G401 (cell line): ENCODE measurements around the gene NRN1L. TPM values are rescaled to one million over a fixed set of nuclear protein-coding genes. Genes with fewer than 3 reads are reported as not detected.
"Not testable (repeated sequence)": the region's sequence is repeated elsewhere in the genome, so short reads cannot be mapped to it uniquely, and the experiment has no call there.

ENCODE experiments used
- DNase-seq: peaks from one replicate; pipeline ENCODE4 v3.0.0-alpha.2; 2015; ENCODE audit warnings: low spot score
- in situ Hi-C: cut with HindIII; loops from 2 replicates; pipeline ENCODE4 v1.10.0; 2016; ENCODE audit warnings: low sequenced_read_pairs, mixed read lengths
- total RNA-seq: library from RNA; depleted of rRNA; stranded (reverse); fragments of >200 nt; shearing (Covaris generic); gene quantifications from 2 replicates; pipeline ENCODE4 v1.2.3, GENCODE V29; 2014

The NRN1L gene
- total RNA-seq, 1 experiment from 2014 or later = not detected

DNA sequence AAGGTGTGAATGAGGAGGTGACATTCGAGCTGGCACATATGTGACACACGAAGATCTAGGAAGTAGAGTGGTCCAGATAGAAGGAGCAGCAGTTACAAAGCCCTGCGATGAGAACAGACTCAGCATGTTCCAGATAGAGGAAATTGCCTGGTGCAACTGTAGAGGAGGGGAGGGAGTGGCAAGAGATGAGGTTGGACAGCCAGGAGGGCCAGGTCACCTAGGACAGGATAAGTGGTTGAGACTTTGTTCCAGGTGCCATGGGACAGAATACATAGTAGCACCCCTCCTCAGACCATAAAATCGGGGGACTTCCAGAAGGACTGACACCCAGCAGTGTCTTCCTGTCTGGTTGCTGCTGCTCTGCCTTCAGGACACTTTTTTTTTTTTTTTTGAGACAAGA is 26.2 kb upstream of the NRN1L start:
- DNase-seq = no peak
- in situ Hi-C loops = no loop called here

DNA sequence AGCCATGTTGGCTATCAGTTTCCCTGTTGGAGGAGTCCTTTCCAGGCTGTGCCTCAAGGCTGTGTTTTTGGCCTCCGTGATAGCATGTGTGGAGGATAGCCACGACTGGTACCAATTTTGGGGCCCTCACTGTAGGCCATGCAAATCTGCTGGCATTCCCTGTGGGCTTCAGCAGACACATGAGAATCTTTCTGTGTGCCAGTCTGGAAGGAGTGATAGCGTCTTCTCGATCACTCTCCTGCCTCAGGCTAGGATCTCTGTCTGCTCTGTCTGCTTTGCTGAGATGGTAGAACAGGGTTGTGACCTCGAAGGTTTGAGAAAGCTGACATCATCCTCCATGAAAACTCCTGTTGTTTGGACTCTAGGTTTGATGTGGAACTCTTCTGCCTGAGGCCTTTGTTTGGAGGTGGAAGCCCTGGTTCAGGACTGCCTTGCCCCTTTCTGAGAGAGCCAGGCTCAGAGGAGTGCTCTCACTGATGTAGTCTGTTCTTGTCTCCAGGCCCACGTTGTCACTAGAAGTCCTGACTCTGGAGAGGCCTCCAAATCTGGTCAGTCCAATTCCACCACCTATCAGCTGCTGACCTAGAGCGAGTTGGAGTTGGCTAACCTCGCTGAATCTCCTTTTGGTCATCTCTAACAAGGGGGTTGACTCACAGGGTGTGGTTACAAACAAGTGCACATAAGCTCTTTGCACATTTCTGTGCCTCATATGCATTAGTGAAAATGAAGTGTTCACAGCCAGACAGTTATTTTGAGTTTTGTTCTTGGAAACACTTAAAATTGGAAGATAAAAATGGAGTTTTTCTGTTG is 23.9 kb upstream of the NRN1L start:
- in situ Hi-C loops = no loop called here
- DNase-seq = no peak

DNA sequence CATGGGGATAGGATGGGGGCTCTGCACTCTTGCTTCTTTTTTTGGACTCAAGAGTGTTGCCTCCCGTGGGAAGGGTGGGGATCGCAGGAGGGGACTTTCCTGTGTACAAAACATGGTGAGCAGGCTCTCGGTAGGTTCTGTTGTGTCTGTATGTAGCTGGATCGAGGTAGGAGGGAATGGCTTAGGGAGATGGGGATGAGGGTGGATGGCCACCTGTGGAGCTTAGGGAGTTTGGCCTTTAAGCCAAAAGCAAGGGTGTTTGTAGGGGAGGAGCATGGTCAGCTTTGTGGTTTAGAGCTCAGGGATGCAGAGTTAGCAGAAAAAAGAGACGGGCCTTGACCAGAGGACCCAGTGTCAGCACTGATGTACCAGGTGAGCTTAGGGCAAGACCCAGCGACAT is 22.8 kb upstream of the NRN1L start:
- in situ Hi-C loops = no loop called here
- no peak for DNase-seq

DNA sequence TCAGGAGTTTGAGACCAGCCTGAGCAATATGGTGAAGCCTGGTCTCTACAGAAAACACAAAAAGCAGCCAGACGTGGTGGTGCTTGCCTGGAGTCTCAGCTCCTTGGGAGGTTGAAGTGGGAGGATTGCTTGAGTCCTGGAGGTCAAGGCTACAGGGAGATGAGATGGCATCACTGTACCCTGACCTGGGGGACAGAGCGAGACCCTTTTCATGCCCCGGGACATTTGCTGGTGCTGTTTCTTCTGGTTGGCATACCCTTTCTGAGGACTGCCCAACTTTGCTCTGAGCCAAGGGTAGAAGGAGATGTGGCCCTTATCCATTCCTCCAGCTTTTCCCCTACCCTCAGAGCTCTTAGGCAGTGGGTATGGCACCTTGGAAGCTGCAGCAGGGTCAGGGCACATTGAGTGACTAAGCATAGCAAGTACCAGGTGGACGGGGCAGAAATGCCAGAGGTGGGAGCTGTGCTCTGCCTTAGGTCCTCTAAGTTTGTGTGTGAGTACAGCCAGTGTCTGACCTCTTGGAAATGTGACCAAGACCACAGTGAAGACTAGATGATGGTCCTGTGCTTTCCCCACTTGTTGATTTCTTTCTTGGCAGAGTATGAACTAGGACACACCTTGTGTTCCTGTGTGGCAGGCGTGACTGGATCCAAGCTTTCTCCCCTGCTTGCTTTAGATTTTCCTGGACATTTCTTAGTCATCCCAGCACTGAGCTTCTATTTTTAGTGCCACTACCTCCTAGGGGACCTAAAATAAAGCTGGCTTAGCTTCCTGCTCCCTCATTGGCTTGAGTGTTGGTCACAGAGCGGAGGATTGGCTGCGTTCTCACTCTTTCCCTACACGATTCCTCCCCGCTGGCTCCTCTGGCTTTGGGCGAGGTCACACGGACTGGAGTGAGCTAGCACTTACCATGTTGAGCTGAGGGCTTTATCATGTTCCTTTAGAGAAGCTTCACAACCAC is 21.8 kb upstream of the NRN1L start:
- DNase-seq = peak; percentile 97
- in situ Hi-C loops = no loop called here

DNA sequence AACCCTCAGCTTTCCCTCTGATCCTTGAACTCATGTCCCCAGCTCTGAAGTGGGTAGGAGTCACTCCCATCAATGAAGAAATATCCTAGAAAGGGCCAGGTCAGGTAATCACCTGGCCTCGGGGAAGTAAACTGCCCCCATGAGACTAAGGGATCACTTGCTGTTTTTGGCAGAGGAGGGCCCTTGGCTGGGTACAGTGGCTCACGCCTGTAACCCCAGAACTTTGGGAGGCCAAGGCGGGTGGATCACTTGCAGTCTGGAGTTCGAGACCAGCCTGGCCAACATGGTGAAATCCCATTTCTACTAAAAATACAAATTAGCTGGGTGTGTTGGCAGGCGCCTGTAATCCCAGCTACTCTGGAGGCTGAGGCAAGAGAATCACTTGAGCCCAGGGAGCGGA is 20.6 kb upstream of the NRN1L start:
- in situ Hi-C loops, DNase-seq: not testable (repeated sequence)

DNA sequence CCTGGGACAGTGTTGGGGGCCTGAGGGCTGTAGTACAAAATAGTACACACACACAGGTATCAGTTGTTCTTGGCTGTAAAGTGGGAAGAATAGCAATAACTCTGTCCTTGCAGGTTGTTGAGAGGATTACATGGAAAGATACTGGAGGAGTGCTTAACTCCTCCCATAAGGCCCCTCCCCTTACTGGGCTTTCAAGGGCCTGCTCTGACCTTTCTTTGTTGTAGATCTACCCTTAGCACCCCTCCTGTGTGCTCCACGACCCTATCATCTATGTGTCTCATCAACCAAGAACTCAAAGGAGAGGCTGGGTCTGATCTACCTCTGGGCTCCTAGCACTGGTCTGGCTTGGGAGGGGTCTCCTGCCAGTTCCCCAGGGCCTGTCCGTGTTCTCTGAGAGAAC is 20.1 kb upstream of the NRN1L start:
- in situ Hi-C loops = no loop called here
- DNase-seq = no peak

DNA sequence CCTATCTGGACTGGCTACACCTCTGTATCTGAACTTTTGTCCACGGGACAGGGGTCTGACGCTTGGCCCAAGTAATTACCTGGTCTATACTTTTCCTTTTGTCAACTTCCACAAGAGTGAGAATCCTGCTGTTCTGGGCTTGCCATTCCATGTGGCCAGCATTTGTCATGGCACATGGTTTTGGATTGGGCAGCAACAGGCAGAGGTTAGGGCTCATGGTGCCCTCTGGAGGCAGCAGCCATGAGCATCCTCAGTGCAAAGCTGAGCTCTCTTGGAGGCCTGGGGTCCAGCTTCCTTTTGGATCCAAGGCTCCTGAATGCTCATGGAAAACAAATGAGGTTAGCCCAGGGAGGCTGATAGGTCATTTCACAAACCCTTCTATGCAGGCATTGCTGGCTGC is 19.4 kb upstream of the NRN1L start:
- in situ Hi-C loops = no loop called here
- no peak for DNase-seq

DNA sequence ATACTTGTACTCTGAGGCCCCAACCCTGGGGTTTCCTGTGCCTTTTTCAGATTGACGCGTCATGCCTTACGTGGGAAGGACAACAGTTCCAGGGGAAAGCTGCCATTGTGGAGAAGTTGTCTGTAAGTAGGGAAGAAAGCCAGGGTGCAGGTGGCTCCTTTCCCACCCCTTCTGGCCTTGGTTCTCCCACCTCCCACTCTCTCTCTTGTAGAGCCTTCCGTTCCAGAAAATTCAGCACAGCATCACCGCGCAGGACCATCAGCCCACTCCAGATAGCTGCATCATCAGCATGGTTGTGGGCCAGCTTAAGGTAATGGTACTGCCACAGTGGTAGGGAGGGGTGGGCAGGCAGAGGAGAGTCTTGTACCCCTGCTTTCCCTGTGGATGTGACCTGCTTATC is 16.4 kb upstream of the NRN1L start:
- in situ Hi-C loops = no loop called here
- DNase-seq = no peak

DNA sequence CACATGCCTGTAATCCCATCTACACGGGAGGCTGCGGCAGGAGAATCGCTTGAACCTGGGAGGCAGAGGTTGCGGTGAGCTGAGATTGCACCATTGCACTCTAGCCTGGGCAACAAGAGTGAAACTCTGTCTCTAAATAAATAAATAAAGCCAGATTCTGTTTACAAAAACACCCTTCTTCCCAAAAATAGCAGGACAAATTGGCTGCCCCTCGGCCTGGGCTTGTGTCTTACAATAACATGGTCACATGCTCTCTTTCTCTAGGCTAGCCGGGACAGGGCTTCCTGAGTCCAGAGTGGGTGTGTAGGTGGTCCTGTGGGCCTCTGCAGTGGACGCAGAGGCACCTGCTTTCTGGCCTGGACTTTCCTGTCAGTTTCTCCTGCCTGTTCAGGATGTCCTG is 15.0 kb upstream of the NRN1L start:
- DNase-seq = no peak
- in situ Hi-C loops = no loop called here

DNA sequence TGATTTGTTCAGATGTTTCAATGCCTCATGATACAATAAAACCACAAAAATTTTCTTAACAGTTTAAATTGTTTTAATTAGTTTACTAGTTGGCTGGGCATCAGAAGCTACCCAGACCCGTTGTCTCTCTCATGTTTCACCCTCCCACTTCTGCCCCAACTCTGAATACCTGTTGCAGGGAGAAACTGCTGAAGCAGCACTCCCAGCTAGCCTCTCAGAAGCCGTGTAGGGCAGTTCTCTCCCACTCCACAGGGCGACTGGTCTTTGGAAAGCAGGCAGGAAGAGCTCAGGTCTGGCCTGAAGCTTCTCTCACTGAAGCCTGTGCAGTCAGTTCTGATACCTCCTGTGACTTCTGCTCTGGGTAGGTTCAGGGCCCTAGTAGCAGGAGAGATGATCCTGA is 13.4 kb upstream of the NRN1L start:
- in situ Hi-C loops = no loop called here
- no peak for DNase-seq

DNA sequence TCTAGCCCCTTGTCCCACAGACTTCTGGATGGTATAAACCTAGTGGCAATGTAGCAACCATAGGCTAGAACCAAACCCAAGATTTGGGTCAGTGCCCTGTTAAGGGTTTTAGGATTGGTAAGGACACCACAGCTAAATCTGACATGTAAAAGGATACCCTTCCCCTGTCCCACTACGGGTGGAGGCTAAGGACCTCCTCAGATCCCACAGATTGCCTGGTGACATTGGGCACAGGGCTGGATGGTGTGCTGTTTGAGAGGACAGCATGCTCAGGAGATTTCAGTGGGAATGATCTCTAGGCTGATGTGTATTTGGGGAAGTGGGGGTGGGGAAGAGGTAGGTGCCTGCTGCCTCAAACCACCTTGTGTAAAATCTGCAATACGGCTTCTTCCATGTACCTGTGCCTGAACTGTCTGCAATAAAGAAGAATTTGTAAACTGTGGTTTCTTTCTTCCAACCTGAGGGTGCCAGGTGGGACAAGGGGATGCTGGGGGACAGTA is 12.5 kb upstream of the NRN1L start:
- in situ Hi-C loops = no loop called here
- no peak for DNase-seq

DNA sequence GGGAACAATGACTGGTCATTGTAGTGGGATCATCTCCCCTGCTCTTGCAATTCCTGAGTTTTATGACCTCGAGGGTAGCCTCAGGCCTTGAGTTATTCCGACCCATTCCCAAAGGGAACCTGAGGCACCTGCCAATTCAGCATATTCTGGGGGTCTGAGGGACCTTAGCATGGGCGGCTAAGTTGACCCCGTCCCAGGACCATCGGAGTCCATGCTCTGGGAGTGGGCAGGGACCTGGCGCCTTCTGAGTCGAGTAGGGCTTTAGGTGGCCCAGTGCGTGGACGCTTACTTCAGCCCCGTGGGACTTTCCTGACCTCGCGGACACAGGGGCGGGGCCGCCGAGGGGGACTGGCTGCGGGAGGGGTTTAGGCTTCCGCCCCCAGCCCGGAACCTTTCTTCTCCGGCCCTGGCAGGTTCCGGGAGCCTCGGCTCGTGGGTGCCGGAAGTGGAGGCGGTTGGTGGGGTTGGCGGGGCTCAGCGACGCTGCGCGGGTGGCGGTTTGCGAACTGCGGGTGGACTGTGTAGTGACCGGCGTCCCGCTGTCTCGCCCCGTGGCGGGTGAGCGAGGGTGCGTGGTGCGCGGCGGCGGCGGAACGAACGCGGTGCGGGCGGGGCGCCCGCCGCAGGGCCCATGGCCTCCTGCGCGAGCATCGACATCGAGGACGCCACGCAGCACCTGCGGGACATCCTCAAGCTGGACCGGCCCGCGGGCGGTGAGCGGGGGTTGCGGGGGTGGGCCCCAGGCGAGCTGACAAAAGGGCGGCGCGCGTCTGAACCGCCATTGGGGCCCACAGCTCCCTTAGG is 11.9 kb upstream of the NRN1L start, which contains the start of gene EDC4:
Gene EDC4, plus strand, starts transcription at position 422 of the 804 bp plus-strand sequence. Its CDS starts 210 bp downstream, at position 632.
- in situ Hi-C loops = no loop called here
- DNase-seq = peak; percentile 71

DNA sequence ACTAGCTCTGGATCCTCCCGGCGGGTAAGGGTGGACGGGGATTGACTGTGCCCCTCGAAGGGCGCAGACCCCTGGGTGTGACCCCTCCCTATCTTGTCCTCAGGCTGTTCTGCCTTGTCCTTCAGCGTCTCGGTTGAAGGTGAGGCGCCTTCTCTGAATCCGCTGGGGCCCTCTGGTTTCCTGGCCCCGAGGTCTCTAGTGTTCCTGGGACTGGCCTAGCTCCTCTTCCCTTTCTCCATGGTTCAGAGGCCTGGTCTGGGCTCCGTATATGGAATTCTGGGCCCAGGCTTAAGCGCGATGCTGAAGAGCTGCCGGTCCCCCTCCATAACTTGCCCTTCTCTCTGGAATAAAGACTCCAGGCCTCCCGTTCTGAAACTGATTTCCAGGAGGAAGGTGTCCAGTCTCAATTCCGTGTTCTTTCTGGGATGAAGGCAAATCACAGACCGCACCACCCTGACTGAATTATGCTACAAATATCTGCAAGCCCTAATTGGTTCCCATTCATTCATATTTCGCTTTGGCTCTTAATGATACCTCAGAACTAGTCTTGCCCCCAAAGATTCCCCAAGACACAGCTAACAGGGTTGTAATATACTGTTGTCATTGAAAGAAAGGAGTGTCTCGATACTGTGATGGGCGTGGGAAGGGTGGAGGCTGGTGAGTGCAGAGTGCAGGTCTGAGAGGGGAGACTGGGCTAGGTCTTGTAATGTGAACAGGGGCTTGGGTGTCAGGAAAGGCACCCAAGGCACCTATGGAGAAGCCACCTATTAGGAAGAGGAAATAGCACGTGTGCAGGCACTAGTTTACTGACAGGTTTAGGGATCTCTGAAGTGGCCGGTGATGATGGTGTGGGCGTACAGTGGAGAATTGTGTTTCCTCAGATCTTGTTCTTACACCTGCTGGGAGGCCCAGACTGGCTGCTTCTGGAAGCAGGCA is 11.0 kb upstream of the NRN1L start:
- in situ Hi-C loops = no loop called here
- peak; percentile 18 for DNase-seq

DNA sequence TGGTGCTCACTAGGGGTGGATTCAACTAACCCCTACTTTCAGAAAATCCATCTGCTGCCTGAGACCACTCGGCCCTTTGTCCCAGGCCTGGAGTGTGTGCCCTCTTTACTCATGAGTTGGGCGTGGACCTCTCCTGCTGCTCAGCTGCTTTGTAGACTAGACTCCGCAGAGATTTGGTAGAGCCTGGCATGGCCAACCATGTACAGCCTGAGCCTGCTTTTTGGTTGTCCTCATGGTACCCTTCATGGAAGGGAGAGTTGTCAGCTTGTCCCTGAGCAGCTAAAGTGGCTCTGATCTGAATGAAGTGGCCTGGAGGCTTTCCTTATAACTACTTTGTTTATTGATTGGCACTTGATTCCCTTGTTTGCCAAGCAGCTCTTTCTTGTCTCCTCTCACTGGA is 10.3 kb upstream of the NRN1L start:
- DNase-seq = no peak
- in situ Hi-C loops = no loop called here

DNA sequence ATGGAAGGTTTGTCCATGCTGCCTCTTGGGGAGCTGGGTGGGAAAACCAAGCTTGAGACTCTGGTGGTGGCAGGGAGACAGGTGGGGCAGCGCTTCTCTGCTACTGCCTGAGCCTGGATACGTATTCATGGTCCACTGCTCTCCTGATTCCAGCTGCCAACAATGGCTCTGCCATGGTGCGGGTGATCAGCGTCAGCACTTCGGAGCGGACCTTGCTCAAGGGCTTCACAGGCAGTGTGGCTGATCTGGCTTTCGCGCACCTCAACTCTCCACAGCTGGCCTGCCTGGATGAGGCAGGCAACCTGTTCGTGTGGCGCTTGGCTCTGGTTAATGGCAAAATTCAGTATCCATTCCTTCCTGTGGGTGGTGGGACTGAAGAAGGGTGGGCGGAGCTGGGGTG is 7.6 kb upstream of the NRN1L start:
- in situ Hi-C loops = loop anchor here (5.0 to 25.0 kb wide), 2 partner anchors 55 to 190 kb away; no protein-coding TSS in a partner anchor
- DNase-seq = no peak

DNA sequence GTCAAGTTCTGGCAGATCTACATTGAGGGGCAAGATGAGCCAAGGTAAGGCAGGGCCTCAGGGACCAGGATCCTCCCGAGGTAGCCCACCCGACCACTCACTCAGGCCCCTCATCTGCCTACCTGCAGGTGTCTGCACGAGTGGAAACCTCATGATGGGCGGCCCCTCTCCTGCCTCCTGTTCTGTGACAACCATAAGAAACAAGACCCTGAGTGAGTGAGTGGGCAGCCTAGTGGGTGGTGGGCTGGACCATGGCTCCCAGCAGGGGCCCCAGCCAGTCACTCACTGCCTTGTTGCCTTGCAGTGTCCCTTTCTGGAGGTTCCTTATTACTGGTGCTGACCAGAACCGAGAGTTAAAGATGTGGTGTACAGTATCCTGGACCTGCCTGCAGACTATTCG is 6.5 kb upstream of the NRN1L start:
- in situ Hi-C loops = loop anchor here (5.0 to 25.0 kb wide), 2 partner anchors 56 to 191 kb away; no protein-coding TSS in a partner anchor

DNA sequence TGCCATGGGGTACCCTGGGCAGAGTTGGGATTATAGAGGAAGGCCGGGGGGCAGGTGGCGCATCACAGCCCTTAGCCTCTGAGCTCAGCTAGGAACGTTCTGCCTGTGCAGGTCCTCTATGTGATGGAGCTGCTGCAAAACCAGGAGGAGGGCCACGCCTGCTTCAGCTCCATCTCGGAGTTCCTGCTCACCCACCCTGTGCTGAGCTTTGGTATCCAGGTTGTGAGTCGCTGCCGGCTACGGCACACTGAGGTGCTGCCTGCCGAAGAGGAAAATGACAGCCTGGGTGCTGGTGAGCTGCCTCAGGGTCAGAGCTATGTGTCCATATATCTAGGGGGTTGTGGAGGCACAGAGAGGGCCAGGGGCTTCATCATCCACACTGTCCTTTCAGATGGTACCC is 5.8 kb upstream of the NRN1L start:
- in situ Hi-C loops = loop anchor here (5.0 to 25.0 kb wide), 2 partner anchors 57 to 192 kb away; no protein-coding TSS in a partner anchor

More for the DNA sequence above, 6.5 kb upstream of the NRN1L start:
- DNase-seq = no peak

DNA sequence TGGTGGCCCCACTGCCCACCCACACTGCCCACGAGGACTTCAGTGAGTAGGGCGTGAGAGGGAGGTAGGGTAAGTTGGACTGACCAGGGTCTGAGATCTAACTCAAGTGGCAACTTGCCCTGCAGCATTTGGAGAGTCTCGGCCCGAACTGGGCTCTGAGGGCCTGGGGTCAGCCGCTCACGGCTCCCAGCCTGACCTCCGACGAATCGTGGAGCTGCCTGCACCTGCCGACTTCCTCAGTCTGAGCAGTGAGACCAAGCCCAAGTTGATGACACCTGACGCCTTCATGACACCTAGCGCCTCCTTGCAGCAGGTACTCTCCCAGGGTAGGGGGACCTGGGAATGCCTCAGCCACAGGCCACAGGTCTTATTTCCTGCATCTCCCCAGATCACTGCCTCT is 5.2 kb upstream of the NRN1L start:
- in situ Hi-C loops = loop anchor here (5.0 to 25.0 kb wide), 2 partner anchors 57 to 192 kb away; no protein-coding TSS in a partner anchor
- no peak for DNase-seq

More for the DNA sequence above, 5.8 kb upstream of the NRN1L start:
- DNase-seq = no peak
